ENCODE data around the gene RNF207.

DNA sequence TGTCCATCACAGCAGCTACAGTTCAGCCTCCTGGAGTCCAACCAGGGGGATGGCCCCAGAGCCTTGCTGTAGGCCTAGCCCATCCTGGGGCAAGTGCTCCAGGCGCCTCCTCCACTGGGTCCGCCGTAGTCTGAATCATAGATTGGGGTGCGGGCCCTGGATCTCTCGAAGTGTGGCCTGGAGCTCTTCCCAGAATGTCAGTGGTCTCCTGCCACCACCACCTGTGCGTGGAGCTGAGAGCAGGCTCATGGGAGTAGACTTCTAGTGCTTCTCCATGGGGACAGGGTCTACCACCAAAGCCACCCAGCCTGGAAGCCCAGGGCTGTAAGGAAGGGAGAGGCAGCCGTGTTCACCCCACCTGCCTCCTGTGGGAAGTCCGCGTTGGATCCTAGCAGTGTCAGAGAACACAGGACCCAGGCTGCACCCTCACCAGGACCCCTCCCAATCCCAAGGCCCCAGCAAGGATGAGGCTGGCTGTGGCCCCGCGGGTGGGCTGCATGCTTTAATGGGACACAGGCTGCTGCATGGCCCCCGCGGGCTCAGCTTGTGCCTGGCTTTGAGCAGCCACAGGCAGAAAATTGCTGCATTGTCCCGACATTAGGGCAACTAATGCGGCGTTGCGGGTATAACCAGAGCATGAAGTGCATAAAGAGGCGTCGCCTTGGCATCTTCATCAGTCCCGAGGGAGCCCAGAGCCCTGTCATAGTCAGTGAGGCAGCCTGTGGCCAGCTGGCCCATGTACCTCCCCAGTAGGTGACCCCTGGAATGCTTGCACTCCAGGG, 37.3 kb downstream of the RNF207 start:
- no peak for TF ChIP-seq CTCF (IDR thresholded peaks at IDR 0.05)
- no peak for TF ChIP-seq POLR2A (IDR thresholded peaks at IDR 0.05)

Data from thyroid gland (tissue), 4 donors.